HuH-7.5 (cell line): ENCODE results near the gene RAB11FIP3.

Experiments used
- DNase-seq: peaks from one replicate; pipeline ENCODE4 v3.0.0; 2011; ENCODE audit warnings: low spot score

RAB11FIP3 gene

GRCh38 chr16:533391-534123, 108.1 kb downstream of the RAB11FIP3 start:
- peak; percentile 90 for DNase-seq

- no peak for DNase-seq
Observed at GRCh38 chr16:534135-534534, 108.7 kb downstream of the RAB11FIP3 start.

- DNase-seq, result no peak
Observed at GRCh38 chr16:534856-535445, 109.5 kb downstream of the RAB11FIP3 start.

GRCh38 chr16:535446-536405, 110.3 kb downstream of the RAB11FIP3 start:
- DNase-seq, result no peak

GRCh38 chr16:536746-537145, 111.3 kb downstream of the RAB11FIP3 start:
- DNase-seq, result no peak

- no peak for DNase-seq
Observed at GRCh38 chr16:537415-538335, 112.2 kb downstream of the RAB11FIP3 start.

- DNase-seq, result no peak
Observed at GRCh38 chr16:539901-540530, 114.6 kb downstream of the RAB11FIP3 start.

- DNase-seq, result no peak
Observed at GRCh38 chr16:540645-541340, 115.3 kb downstream of the RAB11FIP3 start.

- peak; percentile 82 for DNase-seq
Observed at GRCh38 chr16:543301-544164, 118.1 kb downstream of the RAB11FIP3 start.

GRCh38 chr16:544517-544916, 119.1 kb downstream of the RAB11FIP3 start:
- no peak for DNase-seq

- no peak for DNase-seq
Observed at GRCh38 chr16:546909-547770, 121.7 kb downstream of the RAB11FIP3 start.

GRCh38 chr16:548586-548985, 123.1 kb downstream of the RAB11FIP3 start:
- DNase-seq, result no peak

GRCh38 chr16:549544-550263, 124.3 kb downstream of the RAB11FIP3 start:
- DNase-seq, result no peak

- no peak for DNase-seq
Observed at GRCh38 chr16:551210-551609, 125.8 kb downstream of the RAB11FIP3 start.

- DNase-seq, result no peak
Observed at GRCh38 chr16:552171-552570, 126.7 kb downstream of the RAB11FIP3 start.

- DNase-seq, result no peak
Observed at GRCh38 chr16:553601-554296, 128.3 kb downstream of the RAB11FIP3 start.

GRCh38 chr16:554297-554621, 128.8 kb downstream of the RAB11FIP3 start:
- no peak for DNase-seq
